GM21528 (cell line): Measurements from ENCODE around the gene ADAM10.

Experiments
- ATAC-seq: cut with Tn5 transposase; IDR thresholded peaks from one replicate; pipeline ENCODE4 v1.9.1; 2021; ENCODE audit warnings: mild to moderate bottlenecking, moderate library complexity; ENCODE audit not compliant: unreplicated experiment, low FRiP score

Gene ADAM10

DNA sequence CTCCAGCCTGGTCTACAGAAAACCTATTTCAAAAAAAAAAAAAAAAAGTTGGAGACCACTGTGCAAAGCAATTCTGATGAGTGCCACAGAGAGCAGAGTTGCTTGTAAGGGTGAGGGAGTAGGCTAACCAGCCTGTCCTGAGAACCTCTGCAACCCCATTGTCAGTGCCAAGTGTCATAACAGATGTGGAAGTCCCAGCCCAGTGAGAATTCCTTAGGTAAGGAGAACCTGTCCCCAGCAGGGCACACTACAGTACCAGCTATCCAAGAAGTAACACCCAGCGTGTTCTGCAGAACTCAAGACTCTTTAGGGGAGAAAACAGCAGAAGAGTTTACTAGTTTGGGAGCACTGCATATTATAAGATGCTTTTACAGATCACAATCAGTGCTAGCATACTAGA is 161.4 kb downstream of the ADAM10 start:
- ATAC-seq, result no peak

DNA sequence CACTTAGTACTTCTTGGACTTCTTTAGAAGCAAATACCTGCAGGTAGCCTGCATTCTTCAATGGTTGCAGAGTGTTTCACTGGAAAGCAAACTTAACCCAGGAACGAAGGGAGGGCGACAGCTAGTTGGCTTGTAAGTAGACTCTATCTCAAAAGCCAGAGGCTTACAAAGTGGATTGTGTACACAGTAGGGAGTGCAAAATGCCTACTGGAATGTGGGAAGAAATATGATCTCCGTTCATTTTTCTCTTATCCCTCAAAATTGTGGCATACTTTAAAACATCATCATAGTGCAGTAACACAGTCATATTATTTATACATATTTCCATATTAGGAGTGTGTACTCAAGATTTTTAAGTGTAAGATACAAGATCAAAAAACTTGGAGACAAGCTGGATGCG is 162.0 kb downstream of the ADAM10 start:
- no peak for ATAC-seq

DNA sequence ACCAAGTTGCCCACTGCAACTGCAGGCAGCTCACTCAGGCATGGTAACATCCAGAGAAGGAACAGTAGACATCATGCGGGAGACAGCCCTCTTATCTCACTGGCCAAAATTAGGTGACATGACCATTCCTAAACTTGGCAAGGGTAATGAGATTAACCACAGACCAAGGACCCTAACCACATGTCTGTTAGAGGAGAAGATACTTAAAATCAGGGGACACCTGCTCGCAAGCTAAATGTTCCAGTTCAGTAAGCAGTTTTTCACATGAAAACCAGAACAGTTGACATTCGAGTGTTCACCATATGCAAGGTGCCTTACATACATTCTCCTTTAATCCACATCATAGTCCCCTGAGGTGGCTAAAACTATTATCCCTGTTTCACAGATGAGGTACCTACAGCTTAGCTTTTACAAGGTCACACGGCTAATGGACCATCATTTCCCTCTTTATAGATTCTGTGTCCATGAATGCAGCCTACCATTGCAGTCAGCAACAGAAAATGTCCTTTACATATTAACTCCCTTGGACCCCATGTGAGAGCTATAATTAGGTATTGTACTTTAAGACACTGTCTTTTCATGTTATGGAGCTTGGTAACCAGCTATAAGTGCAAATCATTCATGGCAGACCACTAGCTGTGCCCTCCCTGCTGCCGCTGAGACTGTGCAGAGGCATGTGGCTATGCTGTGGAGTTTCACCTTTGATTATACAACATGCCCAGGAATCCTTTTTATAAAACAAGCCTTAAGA is 163.6 kb downstream of the ADAM10 start:
- peak; percentile 60 for ATAC-seq

DNA sequence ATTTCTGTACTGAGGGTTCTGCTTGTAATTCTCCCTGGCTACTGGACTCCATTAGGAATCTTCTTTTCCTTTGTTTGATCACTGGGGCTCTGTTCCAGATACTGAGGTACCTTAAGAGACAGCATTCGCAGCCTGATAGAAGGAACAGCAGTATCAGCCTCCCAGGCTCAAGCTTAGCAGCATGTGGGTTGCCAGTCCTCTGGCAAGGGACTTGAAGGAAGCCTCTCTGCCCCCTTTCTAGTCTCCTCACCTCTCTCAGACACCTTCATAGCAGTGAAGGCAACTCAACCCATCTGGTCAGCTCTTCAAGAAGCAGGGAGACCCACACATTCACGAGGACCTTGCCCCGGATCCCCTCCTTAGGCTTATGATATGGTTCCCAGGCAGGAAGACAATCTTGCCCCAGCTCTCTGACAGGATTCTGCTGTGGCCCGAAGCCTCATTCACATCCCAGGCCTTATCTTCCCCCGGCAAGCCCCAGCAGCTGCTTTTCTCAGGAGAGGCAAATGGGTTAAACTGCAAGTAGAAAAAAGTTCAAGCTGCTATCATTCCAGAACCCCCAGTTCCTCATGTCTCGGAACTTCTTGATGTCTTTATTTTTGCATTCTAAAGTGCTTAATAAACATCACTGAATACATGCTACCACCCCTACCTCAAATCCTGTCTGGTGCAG is 164.6 kb downstream of the ADAM10 start:
- no peak for ATAC-seq

DNA sequence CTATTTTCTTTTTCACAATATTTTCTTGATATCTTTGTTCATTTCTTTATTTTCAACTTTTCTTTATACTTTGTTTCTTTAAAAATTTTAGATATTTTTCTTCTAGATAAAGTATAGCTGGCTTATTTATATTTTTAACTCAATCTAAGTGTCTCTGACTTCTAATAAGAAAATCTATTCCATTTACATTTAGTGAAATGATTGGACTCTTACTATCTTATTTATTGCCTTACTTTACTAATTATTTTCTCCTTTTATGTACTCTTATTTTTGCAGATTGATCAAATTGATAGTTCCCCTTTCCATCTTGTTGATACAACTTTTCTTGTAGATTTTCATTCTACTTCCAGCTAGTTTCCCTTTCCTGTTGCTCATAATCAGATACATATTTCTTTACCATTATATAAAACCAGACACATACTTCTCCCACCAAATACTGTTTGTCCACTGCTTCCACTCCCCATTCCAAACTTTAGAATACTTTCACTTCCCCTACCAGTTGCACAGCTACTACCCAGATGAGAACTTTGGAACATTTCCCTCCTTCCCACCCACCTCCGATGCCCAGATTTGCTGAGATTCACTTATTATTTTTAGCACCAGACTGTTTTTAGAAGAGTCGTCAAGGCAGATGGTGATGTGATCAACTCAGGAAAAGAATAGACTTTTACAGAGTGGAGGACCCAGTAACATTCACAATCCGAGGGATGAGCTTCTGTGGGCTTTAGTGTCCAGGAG is 166.2 kb downstream of the ADAM10 start:
- ATAC-seq, result no peak

DNA sequence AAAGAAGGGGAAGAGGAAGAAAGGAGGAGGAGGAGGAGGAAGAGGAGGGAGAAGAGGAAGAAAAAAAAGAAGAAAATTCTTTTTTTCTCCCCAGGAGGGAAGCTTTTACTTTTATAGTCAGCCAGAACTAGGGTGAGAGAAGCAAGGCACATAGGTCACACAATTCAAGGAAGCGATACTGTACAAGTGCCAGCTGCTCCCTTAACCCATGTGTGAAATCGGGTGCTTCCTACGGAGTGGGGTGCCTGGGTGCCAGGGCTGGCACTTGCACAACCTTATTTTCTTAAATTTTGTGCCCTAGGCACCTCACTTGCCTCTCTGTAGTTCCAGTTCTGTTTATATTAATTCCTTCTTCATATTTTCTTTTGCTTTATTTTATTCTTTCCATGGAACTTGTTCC is 167.3 kb downstream of the ADAM10 start:
- no peak for ATAC-seq

DNA sequence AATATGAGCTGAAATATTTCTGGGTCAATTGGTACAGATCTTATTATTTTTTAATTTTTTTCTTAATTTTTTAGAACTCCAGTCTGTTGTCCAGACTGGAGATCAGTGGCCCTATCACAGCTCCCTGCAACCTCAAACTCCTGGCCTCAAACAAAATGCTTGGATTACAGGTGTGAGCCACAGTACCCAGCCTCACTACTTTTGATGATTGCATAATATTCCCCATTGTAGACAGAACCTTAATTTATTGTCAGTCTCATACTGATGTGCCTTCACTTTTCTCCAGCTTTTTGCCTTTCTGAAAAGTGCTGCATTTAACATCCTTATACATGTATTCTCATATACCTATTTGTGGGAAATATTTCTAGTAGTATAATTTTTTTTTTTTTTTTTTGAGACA is 172.8 kb downstream of the ADAM10 start:
- no peak for ATAC-seq

DNA sequence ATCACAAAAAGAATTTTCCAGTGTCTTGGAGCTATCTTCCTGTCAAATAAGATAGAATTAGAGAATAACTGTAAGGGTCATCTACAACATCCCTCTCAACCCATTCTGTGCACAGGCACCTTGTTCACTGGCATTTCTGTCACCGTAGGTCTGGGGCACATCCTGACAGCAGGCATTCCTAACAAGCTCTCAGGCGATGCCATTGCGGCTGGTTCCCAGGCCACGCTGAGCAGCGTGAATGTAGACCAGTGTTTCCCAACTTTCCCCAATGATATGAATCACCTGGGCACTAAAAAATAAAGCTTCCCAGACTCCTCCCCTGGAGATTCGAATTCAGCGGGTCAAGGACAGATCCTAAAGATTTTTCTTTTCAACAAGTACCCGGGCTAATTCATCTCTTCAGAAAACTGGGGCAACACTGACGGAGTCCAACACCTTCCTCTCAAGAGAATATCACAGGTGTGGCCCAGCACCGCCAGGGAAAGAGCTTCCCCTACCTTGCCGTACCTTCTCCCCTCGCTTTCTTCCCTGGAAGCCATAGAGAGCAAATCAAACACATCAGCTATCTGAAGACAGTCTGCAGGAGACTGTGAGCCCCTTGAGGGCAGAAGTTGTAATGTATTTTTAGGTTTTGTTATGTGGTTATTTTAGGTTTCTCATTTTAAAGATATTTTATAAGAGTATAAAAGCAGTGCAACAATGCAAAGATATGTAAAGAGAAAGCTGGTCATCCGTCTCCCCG is 174.3 kb downstream of the ADAM10 start:
- ATAC-seq, result no peak

DNA sequence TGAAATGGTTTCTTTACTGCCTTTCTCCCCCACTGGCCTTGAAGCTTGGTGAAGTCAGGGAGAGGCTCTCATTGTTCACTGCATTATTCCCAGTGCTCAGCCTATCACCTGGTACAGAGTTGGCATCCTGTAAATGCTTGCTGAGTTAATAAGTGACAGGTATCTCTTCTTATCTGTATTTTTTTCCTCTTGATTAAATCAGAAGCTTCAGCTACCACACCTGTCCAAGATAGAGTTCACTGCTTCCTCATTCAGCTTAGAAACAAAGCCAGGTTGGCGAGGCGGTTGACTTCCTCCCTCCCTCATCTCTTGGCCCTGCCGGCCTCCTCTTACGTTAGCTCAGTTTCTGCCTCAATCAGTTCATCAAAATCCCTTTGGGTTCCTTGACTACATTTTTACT is 174.9 kb downstream of the ADAM10 start:
- no peak for ATAC-seq

DNA sequence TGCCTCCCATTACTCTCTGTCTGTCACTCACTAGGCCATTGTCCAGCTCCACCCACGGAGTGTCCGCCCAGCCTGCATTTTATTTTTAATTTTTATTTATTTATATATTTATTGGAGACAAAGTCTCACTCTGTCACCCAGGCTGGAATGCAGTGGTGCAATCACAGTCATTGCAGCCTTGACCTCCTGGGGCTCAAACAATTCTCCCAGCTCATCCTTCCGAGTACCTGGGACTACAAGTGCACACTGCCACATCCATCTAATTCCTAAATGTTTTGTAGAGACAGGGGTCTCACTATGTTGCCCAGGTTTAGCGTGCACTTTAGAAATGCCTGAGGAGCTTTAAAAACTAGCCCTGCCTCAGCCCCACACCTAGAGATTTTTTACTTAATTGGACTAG is 176.2 kb downstream of the ADAM10 start:
- no peak for ATAC-seq

DNA sequence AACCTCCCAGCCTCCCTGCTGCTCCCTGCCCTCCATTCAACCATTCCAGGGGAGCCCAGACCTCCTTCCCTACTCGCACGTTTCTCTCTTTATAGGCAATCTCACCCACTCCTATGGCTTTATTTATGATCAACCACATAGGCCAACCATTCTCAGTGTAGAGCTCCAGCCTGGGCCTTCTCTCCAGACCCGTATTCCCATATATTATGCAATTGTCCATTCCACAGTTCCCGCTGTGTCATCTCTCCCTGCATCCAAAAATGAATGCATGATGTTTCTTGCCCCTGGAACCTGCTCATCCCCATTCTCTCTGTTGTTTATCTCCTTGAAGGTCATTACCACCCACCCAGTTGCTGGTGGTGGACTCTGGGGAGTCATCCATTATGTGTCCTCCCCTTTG is 177.0 kb downstream of the ADAM10 start:
- no peak for ATAC-seq

DNA sequence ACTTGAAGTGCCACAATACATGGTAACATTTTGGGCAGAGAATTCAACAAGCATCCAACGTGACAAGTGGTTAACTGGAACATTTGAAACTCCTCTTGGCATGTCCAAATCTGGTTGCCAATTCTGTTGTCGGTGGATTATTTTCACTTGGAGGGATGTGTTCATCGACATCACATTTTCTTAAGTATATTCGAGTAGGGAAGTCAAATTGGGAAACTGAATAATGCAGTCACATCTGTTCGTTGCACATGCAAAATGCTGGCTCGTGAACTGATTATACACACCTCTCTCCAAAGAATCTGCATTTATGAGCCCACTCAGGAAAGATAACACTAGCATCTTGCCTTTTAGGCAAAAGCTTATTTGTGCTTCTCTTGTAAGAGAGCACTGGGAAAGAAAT is 178.0 kb downstream of the ADAM10 start:
- no peak for ATAC-seq

DNA sequence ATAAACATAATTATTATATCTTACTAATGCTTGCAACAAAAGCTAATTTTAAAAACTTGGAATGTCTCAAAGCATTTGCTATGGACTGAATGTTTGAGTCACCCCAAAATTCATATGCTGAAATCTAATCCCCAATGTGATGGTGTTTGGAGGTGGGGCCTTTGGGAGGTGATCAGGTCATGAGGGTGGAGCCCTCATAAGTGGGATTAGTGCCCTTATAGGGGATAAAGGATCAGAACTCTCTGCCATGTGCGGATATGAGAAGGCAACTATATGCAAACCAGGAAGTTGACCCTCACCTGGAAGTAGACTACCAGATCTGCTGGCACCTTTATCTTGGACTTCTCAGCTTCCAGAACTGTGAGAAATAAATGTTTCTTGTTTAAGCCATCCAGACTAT is 180.1 kb downstream of the ADAM10 start:
- ATAC-seq, result no peak

DNA sequence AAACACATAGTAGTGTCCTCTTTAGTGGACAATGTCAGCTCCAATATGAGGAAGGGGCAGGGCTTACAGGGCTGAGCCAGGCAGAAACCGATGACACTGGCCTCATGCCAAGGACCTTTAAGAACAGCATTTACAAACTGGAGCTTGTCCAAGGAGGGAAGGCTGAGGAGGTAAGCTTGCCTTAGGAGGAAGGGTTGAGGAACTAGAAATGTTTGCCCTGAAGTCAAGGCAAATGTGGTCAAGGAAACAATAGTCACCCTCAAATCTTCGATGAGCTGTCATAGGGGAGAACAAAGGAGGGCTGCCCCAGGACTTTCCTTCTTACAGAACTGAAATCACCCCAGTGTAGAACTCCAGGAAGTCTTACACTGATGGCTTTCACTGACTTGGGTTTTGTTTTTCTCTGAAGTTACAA is 181.3 kb downstream of the ADAM10 start:
- no peak for ATAC-seq

DNA sequence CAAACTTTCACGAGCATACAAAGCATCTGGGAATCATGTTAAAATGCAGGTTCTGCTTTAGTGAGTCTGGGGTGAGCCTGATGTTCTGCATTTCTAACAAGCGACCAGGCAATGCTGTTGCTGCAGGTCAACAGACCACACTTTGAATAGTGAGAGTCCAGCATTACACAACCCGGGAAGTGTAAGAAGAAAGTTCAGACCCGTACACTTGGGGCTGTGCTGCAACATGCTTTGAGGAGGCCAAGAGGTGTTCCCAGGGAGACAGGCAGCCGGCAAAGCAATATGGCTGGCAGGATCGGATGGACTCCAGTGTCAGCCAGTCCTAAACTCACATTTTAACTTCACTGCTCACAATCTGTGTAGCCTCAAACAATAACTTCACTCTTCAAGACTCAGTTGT is 183.5 kb downstream of the ADAM10 start:
- ATAC-seq, result no peak

DNA sequence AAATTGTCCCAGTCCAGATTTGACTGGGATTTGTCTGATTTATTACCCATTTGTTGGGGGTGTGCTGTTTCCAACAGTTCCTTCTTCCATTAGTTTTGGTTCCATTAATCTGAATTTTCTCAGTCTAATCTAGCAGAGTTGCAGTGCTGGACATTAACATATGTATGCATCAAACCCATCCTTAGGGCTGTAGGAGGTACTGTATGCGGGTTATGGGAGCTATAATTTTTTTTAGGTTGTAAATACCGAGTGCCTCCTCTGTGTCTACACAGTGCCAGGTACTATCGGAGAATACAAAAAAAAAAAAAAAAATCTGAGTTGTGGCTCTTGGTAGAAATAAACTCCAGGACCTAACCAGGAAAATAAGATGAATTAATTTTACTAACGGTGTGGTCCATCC is 183.9 kb downstream of the ADAM10 start:
- ATAC-seq, result no peak

DNA sequence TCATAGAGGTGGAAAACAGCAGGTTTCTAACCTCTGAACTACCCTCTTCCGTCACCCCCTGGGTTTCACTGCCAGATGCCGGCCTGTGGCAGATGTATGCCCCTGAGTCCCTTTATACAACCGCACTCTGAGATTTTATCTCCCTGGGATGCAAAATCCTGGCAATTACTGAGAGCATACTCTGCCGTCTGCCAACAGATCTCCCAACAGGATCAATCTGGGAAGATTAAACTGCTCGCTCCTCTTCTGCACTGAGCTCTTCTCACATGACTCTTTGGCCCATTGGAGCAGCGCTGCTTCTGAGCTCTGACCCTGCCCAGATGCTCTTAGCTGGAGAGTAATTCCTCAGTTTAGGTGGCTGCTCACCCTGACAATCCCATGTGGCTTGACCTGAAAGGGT is 184.5 kb downstream of the ADAM10 start:
- no peak for ATAC-seq

DNA sequence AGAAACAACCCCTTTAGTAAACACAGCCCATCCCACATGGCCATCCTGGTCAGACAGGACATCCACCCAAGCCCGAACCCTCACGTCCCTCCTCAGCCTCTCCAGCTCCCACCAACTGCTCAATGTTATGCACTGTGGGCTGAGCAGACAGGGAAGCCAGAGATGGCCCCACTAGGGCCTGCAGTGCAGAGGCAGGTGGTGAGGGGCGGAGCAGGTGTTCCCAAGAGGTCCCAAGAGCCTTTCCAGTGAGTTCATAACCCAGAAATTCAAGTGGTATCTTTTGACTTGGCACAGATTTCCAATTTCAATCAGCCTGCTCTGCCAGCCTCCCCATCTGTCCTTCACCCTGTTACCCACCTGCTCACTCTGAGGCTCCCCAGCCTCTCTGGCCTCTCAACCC is 187.4 kb downstream of the ADAM10 start:
- no peak for ATAC-seq

DNA sequence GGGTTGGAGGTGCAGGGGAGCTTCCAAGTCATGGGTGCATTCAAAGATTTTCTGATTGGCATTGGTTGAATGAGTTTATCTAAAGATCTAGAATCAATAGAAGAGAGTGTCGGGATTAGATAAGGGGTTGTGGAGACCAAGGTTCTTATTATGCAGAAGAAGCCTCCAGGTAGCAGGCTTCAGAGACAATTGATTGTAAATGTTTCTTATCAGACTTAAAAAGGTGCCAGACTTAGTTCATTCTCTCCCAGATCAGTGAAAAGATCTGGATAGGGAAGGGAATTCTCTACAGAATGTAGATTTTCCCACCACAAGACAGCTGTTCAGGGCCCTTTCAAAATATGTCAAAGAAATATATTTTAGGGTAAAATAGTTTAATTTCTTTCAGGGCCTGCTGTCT is 188.2 kb downstream of the ADAM10 start:
- ATAC-seq, result no peak

DNA sequence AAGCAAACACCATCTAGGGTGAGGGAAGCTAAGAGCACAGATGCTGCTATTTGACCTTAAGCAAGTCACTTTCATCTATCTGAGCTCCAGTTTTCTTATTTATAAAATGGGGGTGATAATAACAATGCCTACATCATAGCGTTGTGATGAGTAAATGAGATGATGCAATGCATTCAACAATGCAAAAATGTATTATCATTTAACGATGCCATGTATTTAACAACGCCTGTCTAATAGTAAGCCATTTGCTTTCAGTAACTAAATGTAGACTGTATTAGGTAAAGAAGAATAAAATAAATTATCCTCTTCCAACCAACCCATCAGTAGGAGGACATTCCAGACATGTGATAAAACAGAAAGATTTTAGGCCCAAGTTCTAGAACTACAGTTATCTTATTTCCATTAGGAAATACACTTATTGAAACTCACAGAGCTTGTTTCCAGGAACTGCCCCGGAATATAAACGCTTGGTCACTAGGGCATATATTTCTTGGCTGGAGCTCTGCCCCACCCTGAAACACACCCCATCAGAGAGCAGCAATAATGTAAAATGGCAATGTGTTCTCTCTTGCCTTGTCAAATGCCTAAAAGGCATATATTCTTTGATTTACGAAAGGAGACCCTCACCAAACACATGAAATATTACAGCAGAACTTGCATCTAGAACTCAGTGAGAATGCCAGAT is 189.5 kb downstream of the ADAM10 start:
- no peak for ATAC-seq
